Renal cortex interstitium (tissue), 15 donors: Measurements from ENCODE around the gene ALPG. TPM values are rescaled to one million over a fixed set of nuclear protein-coding genes. Genes with fewer than 3 reads are reported as not detected.
"Not testable (repeated sequence)": the region's sequence is repeated elsewhere in the genome, so short reads cannot be mapped to it uniquely, and the experiment has no call there.

Source experiments
- DNase-seq, 11 donors: peaks; one replicate each; pipeline ENCODE4 v3.0.0-alpha.2; 2013; ENCODE audit warnings: low read depth in 9 of 11, low spot score in 4 of 11; ENCODE audit errors: extremely low read depth in 1 of 11
- long read RNA-seq, 16 experiments: transcript quantifications; one replicate each; lab custom pipeline, GENCODE V29; 2026
- polyA plus RNA-seq, 3 donors: library from polyadenylated mRNA; unstranded; fragments of 120-200 nt; gene quantifications; one replicate each; pipeline ENCODE4 v1.2.1, GENCODE V29; 2013; ENCODE audit not compliant: insufficient read length in 3 of 3

Gene ALPG
- not detected for polyA plus RNA-seq
- long read RNA-seq, donor 1, result 0 reads
- long read RNA-seq, donor 2, result 0 reads
- long read RNA-seq, donor 3, result 0 reads
- long read RNA-seq, donor 4, result 0 reads
- long read RNA-seq, donor 5, result 0 reads
- long read RNA-seq, donor 6, result 0 reads
- long read RNA-seq, donor 7, result 0 reads
- long read RNA-seq, donor 8, result 0 reads
- long read RNA-seq, donor 9, result 0 reads
- long read RNA-seq, donor 10, result 0 reads
- long read RNA-seq, donor 11, result 0 reads
- long read RNA-seq, donor 12, result 0 reads
- long read RNA-seq, donor 13, result 0 reads
- long read RNA-seq, donor 14, result 0 reads
- long read RNA-seq, donor 15, result 0 reads
- long read RNA-seq, donor 16, result 0 reads

GRCh38 chr2:232406556-232407310, at the start of gene ALPG:
Gene ALPG (plus strand): TSS chr2:232406844. CDS start chr2:232406895, 51 bp downstream.
- DNase-seq, result no peak

- no peak for DNase-seq
Measured at GRCh38 chr2:232361646-232362045, 45.0 kb upstream of the ALPG start.

GRCh38 chr2:232362174-232362900, 44.3 kb upstream of the ALPG start:
- DNase-seq, result no peak

GRCh38 chr2:232363064-232363783, 43.4 kb upstream of the ALPG start:
- not testable (repeated sequence) for DNase-seq

GRCh38 chr2:232363784-232364615, 42.6 kb upstream of the ALPG start:
- DNase-seq, result no peak

- DNase-seq, result not testable (repeated sequence)
Measured at GRCh38 chr2:232364806-232365594, 41.6 kb upstream of the ALPG start.

GRCh38 chr2:232365621-232366321, 40.9 kb upstream of the ALPG start:
- DNase-seq, result no peak

GRCh38 chr2:232366461-232366860, 40.2 kb upstream of the ALPG start:
- not testable (repeated sequence) for DNase-seq

- DNase-seq, result no peak
Measured at GRCh38 chr2:232367016-232367415, 39.6 kb upstream of the ALPG start.

GRCh38 chr2:232367591-232368233, 38.9 kb upstream of the ALPG start:
- no peak for DNase-seq

GRCh38 chr2:232368311-232368731, 38.3 kb upstream of the ALPG start:
- no peak for DNase-seq

- no peak for DNase-seq
Measured at GRCh38 chr2:232369126-232369951, 37.3 kb upstream of the ALPG start.

- DNase-seq, result not testable (repeated sequence)
Measured at GRCh38 chr2:232370007-232370406, 36.6 kb upstream of the ALPG start.

- DNase-seq, result no peak
Measured at GRCh38 chr2:232372231-232373208, 34.1 kb upstream of the ALPG start.
